Urothelium cell line (cell line): ENCODE results near the gene PPP3CB.
"Not testable (repeated sequence)": the region's sequence is repeated elsewhere in the genome, so short reads cannot be mapped to it uniquely, and the experiment has no call there.

Experiments
- DNase-seq: peaks from one replicate; pipeline ENCODE4 v3.0.0; 2011; ENCODE audit warnings: low spot score, mixed read lengths
- FAIRE-seq: peaks from 2 replicates; lab custom pipeline; 2011; peaks lifted over from hg19 to GRCh38; lab: Jason Lieb, UNC

The PPP3CB gene

DNA sequence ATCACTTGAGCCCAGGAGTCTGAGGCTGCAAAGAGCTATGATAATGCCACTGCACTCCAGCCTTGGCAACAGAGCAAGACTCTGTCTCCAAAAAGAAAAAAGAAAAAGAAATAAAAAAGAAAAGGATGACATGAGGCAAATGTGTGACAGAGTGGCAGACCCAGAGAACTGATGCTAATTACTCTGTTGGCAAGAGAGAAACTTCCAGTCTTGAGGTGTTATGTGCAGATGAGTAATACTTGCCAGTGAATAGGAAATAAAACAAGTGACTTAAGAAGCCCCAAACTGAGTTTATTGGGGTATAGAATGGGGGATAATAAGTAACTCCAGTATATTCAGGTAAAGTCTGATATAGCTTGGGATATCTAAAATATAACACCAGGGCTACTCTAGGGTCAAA, 72.5 kb downstream of the PPP3CB start:
- FAIRE-seq, result no peak
- no peak for DNase-seq

DNA sequence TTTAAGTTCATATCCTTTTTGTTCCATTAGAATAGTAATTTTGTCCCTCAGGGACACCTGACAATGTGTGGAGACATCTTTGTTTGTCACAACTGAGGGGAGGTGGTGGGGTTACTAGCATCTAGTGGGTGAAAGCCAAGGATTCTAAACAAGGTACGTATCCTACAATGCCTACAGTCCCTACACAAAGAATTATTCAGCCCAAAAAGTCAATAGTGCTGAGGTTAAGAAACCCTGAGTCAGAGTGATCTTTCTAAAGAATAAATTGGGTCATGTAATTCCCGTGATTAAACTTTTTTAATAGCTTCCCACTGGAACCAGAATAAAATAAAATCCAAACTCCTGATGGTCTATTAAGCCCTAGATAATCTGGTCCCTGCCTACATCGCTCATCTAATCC, 79.3 kb downstream of the PPP3CB start:
- no peak for DNase-seq
- no peak for FAIRE-seq

DNA sequence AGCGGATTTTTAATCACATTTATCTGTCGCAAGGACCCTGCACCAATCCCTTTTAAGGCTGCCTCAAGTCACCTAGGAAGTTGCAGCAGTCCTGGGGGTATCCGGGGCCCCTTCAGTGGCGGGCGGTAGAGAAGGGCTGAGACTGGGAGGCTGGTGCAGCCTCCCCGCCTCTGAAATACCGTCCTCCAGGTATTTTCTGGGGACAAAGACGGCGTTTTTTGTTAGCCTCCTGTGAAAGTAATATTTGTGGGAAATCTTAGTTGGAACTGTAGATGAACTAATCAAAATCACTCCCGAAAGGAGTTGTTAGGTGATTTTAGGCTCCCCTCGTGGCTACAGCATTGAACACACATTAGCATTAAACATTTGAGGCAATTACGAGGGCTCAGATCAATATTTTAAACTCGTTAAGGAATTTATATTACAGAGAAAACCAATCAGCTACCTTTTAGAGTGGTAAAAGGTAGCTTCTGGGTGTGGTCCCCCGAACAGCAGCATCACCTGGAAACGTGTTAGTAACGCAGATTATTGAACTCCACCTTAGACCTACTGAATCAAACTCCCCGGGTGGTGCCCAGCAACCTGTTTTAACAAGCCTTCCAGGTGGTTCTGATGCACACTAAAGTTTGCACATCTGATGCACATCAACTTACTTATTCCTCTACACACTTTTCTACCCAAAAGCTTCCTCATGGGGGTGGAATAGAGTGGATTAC, 81.4 kb downstream of the PPP3CB start:
- no peak for FAIRE-seq

DNA sequence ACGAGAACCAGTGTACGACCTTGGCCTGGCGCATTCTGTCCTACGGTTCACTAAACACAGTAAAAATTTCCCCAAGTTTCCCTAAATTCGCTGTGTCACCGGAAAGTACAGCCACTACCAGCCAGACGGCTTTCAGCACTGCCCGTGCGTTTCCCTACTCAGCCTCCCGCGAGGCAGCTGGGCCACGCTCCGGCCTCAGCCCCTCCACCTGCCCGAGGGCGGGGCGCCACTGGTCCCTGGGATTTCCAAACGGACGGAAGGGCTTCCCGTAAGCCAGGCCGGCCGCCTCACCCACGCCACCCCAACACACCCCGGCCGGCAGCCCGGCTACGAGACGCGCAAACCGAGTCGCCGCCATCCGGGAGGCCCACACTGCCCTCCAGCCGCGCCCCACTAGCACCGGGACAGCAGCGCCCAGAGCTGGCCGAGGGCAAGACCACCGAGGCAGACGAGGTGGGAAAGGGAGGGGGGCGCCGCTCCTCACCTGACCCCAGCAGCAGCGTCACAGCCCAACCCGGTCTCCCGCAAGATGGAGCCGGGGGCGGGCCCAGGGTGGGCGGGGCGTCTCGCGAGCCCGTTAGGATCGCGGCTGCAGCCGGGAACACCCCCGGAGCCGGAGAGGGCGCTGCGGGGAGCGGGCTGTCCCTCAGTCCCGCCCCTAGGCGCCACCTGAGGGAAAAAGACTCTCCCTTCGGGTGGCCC, 82.1 kb downstream of the PPP3CB start, which contains the start of gene ANXA7:
ANXA7 (minus strand) TSS at position 531 of the 702 bp plus-strand sequence. CDS start 13,202 bp downstream, outside the sequence.
- FAIRE-seq (no peak), DNase-seq (peak; percentile 100)

More for the DNA sequence above, 81.4 kb downstream of the PPP3CB start:
- DNase-seq, result no peak

DNA sequence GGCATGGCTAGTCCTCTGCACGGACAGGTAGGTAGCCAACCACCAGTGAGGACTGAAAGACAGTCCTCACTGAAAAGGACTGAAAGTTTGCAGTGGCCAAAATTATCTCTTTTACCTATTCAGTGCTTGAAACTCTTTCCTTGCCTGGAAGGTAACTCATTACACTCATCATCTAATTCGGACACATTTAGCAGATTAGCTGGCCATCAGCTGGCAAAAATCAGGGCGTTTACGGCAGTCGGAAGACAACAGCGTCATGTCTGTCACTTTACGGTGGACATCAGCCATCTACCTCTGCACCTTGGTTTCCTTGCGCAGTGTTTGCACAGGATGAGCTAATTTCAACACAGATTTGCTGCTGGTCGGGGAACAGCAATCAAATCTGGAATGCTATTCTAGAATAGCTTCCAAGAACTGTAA, 82.7 kb downstream of the PPP3CB start:
- DNase-seq, result peak; percentile 68
- FAIRE-seq, result no peak

DNA sequence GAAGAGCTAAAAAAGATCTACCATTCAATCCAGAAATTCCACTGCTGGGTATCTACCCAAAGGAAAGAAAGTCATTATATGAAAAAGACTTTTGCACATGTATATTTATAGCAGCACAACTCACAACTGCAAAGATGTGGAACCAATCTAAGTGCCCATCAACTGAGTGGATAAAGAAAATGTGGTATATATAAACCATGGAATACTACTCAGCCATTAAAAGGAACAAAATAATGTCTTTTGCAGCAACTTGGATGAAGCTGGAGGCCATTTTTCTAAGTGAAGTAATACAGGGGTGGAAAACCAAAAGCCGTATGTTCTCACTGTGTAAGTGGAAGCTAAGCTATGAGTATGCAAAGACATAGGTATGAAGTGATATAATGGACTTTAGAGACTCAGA, 84.9 kb downstream of the PPP3CB start:
- no peak for DNase-seq
- FAIRE-seq, result no peak

DNA sequence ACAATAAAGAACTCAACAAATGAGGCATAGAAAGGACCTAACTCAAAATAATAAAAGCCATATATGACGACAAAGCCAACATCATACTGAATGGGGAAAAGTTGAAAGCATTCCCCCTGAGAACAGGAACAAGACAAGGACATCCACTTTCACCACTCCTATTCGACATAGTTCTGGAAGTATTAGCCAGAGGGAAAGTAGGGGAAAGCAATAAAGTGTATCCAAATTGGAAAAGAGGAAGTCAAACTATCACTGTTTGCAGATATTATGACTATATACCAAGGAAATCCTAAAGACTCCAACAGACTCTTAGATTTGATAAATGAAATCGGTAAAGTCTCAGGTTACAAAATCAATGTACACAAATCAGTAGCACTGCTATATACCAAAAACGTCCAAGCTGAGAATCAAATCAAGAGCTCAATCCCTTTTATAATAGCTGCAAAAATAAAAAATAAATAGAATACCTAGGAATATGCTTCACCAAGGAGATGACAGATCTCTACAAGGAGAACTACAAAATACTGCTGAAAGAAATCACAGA, 86.8 kb downstream of the PPP3CB start:
- FAIRE-seq (no peak), DNase-seq (no peak)

DNA sequence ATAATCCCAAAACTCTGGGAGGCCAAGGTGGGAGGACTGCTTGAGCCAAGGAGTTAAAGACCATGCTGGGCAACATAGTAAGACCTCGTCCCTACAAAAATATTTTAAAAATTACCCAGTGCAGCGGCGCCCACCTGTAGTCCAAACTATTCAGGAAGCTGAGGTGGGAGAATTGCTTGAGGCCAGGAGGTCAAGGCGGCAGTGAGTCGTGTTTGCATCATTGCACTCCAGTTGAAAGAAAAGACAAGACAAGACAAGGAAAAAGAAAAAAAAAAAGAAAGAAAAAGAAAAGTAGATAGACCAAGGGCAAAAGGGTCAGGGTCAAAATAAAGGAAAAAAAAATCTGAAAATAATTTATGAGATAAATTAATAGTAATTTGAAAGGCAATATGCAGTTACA, 87.8 kb downstream of the PPP3CB start:
- FAIRE-seq, result no peak

DNA sequence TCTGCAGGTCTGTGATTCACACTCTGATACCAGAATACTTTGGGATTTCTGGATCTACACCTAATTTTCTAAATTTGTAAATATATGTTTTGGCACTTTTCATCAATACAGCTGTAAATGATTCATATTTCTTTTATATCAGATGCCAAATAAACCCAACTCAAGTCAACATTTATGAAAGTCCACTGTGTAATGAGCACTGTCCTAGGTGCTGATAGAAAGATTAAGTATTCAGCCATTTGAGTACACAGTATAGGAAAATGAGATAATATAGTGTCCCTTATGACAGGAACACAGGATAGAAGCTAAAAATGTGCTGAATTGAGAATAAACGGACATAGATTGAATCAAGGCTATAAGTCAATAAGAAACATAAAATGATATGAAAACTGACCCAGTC, 88.3 kb downstream of the PPP3CB start:
- no peak for FAIRE-seq
- no peak for DNase-seq

More for the DNA sequence above, 87.8 kb downstream of the PPP3CB start:
- no peak for DNase-seq

DNA sequence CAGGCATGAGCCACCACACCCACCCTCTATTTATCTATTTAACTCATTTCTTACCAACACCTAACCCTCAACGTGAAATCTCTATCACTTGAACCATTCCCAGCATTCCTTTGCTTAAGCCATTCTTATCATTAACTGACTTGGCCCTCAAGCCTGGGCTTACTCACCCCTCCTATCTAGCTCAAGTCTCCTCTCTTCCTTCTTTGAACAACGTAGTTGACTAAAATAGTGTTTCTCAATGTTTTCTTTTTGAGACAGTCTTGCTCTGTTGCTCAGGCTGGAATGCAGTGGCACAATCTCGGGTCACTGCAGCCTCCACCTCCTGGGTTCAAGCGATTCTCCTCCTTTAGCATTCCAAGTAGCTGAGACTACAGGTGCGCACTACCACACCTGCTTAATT, 89.0 kb downstream of the PPP3CB start:
- DNase-seq, result no peak
- no peak for FAIRE-seq

DNA sequence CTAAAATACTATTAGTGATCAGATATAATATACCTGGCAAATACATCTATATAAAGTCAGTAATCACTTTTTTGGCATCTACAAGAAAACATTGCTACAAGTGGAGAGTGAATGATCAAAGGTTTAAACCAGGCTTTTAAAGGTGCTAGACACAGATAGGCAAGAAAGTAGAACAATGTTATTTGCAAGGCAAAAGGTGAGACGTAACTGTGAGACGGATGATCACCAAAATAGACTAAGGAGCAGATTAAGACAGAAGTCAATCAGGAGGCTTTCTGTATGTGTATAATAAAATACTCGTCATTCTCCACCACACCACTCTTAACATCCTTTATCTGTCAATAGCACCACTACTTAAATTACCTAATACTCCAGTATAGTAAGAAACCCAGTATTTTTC, 90.3 kb downstream of the PPP3CB start:
- no peak for FAIRE-seq

DNA sequence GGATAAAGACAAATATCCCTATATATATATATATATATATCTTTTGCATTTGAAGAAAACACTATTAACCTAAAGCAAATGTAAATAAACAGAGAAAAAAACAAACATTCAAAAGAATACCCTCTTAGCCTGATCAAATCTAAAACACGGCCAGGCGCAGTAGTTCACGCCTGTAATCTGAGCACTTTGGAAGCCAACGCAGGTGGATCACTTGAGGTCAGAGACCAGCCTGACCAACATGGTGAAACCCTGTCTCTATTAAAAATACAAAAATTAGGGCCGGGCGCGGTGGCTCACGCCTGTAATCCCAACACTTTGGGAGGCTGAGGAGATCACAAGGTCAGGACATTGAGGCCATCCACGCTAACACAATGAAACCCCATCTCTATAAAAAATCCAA, 91.1 kb downstream of the PPP3CB start:
- FAIRE-seq, result no peak
- DNase-seq, result no peak

More for the DNA sequence above, 90.3 kb downstream of the PPP3CB start:
- no peak for DNase-seq

DNA sequence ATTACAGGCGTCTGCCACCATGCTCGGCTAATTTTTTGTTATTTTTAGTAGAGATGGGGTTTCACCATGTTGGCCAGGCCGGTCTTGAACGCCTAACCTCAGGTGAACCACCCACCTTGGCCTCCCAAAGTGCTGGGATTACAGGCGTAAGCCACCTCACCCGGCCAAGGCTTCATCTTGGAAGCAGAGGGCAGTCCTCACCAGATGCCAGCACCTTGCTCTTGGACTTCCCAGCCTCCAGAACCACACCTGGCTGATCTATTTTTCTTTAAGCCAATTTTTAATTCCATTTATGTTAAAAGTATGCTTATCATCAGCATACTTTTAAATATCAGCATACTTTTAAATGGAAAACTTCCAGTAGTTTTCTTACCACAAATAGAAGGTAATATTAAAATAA, 94.2 kb downstream of the PPP3CB start:
- no peak for DNase-seq
- FAIRE-seq, result no peak

DNA sequence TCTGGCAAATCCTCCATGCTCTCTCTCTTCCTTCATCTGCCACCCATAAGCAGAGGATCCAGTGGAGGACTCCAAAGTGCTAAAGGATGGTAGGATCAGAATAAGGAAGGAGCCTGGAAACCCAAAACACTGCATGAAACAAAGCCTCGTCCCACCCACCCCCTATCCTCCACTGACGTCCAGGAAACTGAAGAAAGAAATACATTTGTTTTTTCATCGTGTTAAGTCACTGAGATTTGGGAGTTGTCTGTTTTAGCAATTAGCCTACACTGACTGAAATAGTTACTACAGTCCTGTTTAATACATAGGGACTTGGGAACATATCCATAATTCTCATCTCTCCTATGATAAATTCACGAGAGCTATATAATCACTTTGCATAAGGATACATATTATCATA, 96.8 kb downstream of the PPP3CB start:
- FAIRE-seq, result no peak
- DNase-seq, result no peak

DNA sequence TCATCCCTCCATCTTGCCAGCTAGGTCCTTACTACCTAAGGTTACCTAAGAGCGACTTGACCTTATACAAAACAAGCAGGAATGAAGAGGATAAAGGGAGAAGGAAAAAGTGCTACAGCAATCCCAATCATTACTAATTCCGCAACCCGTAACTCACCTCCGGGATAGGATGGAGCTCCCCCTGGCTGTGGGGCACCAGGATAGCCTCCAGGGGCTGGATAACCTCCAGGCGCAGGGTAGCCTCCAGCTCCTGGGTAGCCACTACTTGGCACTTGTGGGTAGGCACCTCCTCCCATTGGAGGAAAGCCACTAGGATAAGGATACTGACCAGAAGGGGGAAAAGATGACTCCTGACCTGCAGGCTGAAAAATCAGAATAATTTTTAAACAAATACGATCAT, 97.8 kb downstream of the PPP3CB start:
- no peak for FAIRE-seq

DNA sequence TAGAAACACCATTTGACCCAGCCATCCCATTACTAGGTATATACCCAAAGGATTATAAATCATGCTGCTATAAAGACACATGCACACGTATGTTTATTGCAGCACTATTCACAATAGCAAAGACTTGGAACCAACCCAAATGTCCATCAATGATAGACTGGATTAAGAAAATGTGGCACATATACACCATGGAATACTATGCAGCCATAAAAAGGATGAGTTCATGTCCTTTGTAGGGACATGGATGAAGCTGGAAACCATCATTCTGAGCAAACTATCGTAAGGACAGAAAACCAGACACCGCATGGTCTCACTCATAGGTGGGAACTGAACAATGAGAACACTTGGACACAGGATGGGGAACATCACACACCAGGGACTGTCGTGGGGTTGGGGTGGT, 101.5 kb downstream of the PPP3CB start:
- not testable (repeated sequence) for FAIRE-seq, DNase-seq

More for the DNA sequence above, 97.8 kb downstream of the PPP3CB start:
- no peak for DNase-seq

DNA sequence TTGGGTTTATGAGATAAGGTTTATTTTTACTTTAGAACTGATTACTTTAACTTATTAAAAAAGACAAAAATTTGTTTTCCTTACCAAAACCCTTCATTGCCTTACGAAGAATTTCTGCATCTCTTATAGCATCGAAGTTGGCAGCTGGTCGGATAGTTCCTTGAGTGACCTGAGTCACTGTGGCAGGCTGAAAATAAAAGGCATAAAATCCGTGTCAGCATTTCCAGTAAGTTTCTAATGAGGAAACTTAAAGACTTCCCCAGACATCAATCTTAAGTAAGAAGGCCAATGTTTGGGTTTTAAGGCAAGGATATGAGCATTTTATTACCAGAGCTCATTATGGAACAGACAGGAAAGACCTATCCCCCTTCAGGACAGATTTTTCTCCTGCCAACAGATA, 107.6 kb downstream of the PPP3CB start:
- FAIRE-seq, result no peak
- DNase-seq, result no peak

DNA sequence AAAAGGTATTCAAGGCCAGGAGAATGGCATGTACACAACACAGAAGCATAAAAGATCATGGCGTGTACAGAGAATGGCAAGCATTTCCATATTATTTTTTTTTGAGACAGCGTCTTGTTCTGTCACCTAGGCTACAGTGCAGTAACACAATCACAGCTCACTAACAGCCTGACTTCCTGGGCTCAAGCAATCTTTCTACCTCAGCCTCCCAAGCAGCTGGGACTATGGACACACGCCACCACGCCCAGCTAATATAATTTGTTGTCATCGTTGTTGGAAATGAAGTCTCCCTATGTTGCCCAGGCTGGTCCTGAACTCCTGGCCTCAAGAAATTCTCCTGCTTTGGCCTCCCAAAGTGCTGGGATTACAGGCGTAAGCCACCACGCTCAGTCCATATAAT, 109.2 kb downstream of the PPP3CB start:
- no peak for DNase-seq
- FAIRE-seq, result no peak
